WTC11 (cell line): ENCODE results near the gene MTMR10. TPM values are rescaled to one million over a fixed set of nuclear protein-coding genes. Genes with fewer than 3 reads are reported as not detected.

ENCODE experiments used
- ATAC-seq: fragments of 200-7000 bp; cut with Tn5 transposase; 2 replicates; pipeline ENCODE4 v1.10.0; 2021; ENCODE audit warnings: mild to moderate bottlenecking, moderate library complexity
- Bru-seq: library from RNA; stranded (reverse); fragments of 400-500 nt; gene quantifications from one replicate; lab custom pipeline; 2021; lab: Mats Ljungman, UMichigan
- CTCF ChIA-PET: fragments of 300-600 bp; sonication (Branson Sonifier 250); formaldehyde crosslinking; loops from one replicate; lab custom pipeline; 2021; ENCODE audit warnings: antibody characterized with exemption; lab: Charles Lee
- POLR2A ChIA-PET: fragments of 350-600 bp; sonication (Branson Sonifier 250); formaldehyde crosslinking; loops from one replicate; lab custom pipeline; 2021; ENCODE audit warnings: antibody characterized with exemption; lab: Charles Lee
- DNase-seq: peaks from one replicate; pipeline ENCODE4 v3.0.0; 2021; ENCODE audit warnings: low spot score
- H3K27ac Mint-ChIP-seq: 2 replicates; pipeline ENCODE4 v1.8.0; 2021; ENCODE audit warnings: mixed read lengths
- H3K27me3 Mint-ChIP-seq: 2 replicates; pipeline ENCODE4 v1.8.0; 2021; ENCODE audit warnings: low read depth, mild to moderate bottlenecking, moderate library complexity, mixed read lengths
- H3K36me3 Mint-ChIP-seq: 2 replicates; pipeline ENCODE4 v1.8.0; 2021; ENCODE audit warnings: mixed read lengths
- H3K4me1 Mint-ChIP-seq: 2 replicates; pipeline ENCODE4 v1.8.0; 2022; ENCODE audit warnings: mixed read lengths
- H3K4me3 Mint-ChIP-seq: 2 replicates; pipeline ENCODE4 v1.8.0; 2021; ENCODE audit warnings: mild to moderate bottlenecking, moderate library complexity, mixed read lengths
- H3K9me3 Mint-ChIP-seq: 2 replicates; pipeline ENCODE4 v1.8.0; 2021; ENCODE audit warnings: mixed read lengths
- CREM ChIP-seq: sonication (generic); formaldehyde crosslinking; IDR thresholded peaks from 2 replicates; pipeline ENCODE4 v1.8.1; 2022; ENCODE audit warnings: mild to moderate bottlenecking, missing genetic modification reagents, moderate library complexity
- ETV6 ChIP-seq: sonication (generic); formaldehyde crosslinking; IDR thresholded peaks from 2 replicates; pipeline ENCODE4 v1.8.1; 2022; ENCODE audit warnings: mild to moderate bottlenecking, missing genetic modification reagents
- FOXK1 ChIP-seq: sonication (generic); formaldehyde crosslinking; IDR thresholded peaks from 2 replicates; pipeline ENCODE4 v1.8.0; 2022; ENCODE audit warnings: mild to moderate bottlenecking, moderate library complexity, missing genetic modification reagents
- FOXP1 ChIP-seq: sonication (generic); formaldehyde crosslinking; IDR thresholded peaks from 2 replicates; pipeline ENCODE4 v1.8.0; 2022; ENCODE audit warnings: missing genetic modification reagents, mild to moderate bottlenecking, moderate library complexity, borderline replicate concordance
- GABPB1 ChIP-seq: sonication (generic); formaldehyde crosslinking; IDR thresholded peaks from 2 replicates; pipeline ENCODE4 v1.8.1; 2023; ENCODE audit warnings: mild to moderate bottlenecking, missing genetic modification reagents
- JUN ChIP-seq: sonication (generic); formaldehyde crosslinking; IDR thresholded peaks from 2 replicates; pipeline ENCODE4 v1.8.0; 2023; ENCODE audit warnings: mild to moderate bottlenecking, missing genetic modification reagents
- KAT7 ChIP-seq: sonication (generic); formaldehyde crosslinking; IDR thresholded peaks from 2 replicates; pipeline ENCODE4 v1.8.1; 2023; ENCODE audit warnings: missing genetic modification reagents, mild to moderate bottlenecking, borderline replicate concordance
- NFE2L1 ChIP-seq: sonication (generic); formaldehyde crosslinking; IDR thresholded peaks from 2 replicates; pipeline ENCODE4 v1.8.1; 2023; ENCODE audit warnings: missing genetic modification reagents
- SP1 ChIP-seq: sonication (generic); formaldehyde crosslinking; conservative IDR thresholded peaks from 2 replicates; pipeline ENCODE4 v1.8.1; 2022; ENCODE audit warnings: missing genetic modification reagents
- ZNF219 ChIP-seq: sonication (generic); formaldehyde crosslinking; IDR thresholded peaks from 2 replicates; pipeline ENCODE4 v1.8.0; 2023; ENCODE audit warnings: missing genetic modification reagents, mild to moderate bottlenecking, borderline replicate concordance
- ZNF423 ChIP-seq: fragments of 250-450 bp; sonication (Bioruptor Pico); IDR thresholded peaks from 2 replicates; pipeline ENCODE4 v2.1.2; 2022; ENCODE audit warnings: mild to moderate bottlenecking, moderate library complexity
- long read RNA-seq, 3 experiments: library from RNA in 1 of 3; library from capped mRNA in 1 of 3; library from polyadenylated mRNA in 1 of 3; unstranded in 2 of 3; stranded (forward) in 1 of 3; transcript quantifications; one replicate each; pipeline ENCODE4 v2.0.0, GENCODE V29; 2021
- total RNA-seq: library from RNA; stranded (reverse); gene quantifications from 3 replicates; pipeline ENCODE4 v1.2.3, GENCODE V29; 2021
- TF ChIP-seq, protein P1 (sequence below): fragments of 250-450 bp; sonication (Bioruptor Pico); IDR thresholded peaks from 2 replicates; pipeline ENCODE4 v1.8.0; 2021; ENCODE audit warnings: mild to moderate bottlenecking
- TF ChIP-seq, protein P2 (sequence below): sonication (generic); formaldehyde crosslinking; IDR thresholded peaks from 2 replicates; pipeline ENCODE4 v1.8.0; 2022; ENCODE audit warnings: mild to moderate bottlenecking, missing genetic modification reagents
- TF ChIP-seq, protein P3 (sequence below): fragments of 250-450 bp; sonication (Bioruptor Pico); conservative IDR thresholded peaks from 2 replicates; pipeline ENCODE4 v1.9.0; 2021; ENCODE audit warnings: mild to moderate bottlenecking
- TF ChIP-seq, protein P4 (sequence below): sonication (generic); formaldehyde crosslinking; IDR thresholded peaks from 2 replicates; pipeline ENCODE4 v1.8.1; 2023; ENCODE audit warnings: mild to moderate bottlenecking, moderate library complexity, missing genetic modification reagents
- TF ChIP-seq, protein P5 (sequence below): sonication (generic); formaldehyde crosslinking; IDR thresholded peaks from 2 replicates; pipeline ENCODE4 v1.8.0; 2023; ENCODE audit warnings: mild to moderate bottlenecking, missing genetic modification reagents
- TF ChIP-seq, protein P6 (sequence below): sonication (generic); formaldehyde crosslinking; conservative IDR thresholded peaks from 2 replicates; pipeline ENCODE4 v1.8.1; 2023; ENCODE audit warnings: mild to moderate bottlenecking, low read depth, missing genetic modification reagents, moderate library complexity

MTMR10 gene, protein sequence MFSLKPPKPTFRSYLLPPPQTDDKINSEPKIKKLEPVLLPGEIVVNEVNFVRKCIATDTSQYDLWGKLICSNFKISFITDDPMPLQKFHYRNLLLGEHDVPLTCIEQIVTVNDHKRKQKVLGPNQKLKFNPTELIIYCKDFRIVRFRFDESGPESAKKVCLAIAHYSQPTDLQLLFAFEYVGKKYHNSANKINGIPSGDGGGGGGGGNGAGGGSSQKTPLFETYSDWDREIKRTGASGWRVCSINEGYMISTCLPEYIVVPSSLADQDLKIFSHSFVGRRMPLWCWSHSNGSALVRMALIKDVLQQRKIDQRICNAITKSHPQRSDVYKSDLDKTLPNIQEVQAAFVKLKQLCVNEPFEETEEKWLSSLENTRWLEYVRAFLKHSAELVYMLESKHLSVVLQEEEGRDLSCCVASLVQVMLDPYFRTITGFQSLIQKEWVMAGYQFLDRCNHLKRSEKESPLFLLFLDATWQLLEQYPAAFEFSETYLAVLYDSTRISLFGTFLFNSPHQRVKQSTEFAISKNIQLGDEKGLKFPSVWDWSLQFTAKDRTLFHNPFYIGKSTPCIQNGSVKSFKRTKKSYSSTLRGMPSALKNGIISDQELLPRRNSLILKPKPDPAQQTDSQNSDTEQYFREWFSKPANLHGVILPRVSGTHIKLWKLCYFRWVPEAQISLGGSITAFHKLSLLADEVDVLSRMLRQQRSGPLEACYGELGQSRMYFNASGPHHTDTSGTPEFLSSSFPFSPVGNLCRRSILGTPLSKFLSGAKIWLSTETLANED
- total RNA-seq: 15.3 to 17.3 TPM (median 15.9 TPM) in 3 replicates
- Bru-seq, nascent RNA: percentile 83 among the genes with signal in this experiment
- long read RNA-seq, experiment 1, full-length matches to known transcripts: 33 of 51 reads
- long read RNA-seq, experiment 1, partial matches to known transcripts: 3 of 51 reads
- long read RNA-seq, experiment 1, other reads (novel, unspliced or antisense): 15 of 51 reads
- long read RNA-seq, experiment 2, full-length matches to known transcripts: 2 of 16 reads
- long read RNA-seq, experiment 2, partial matches to known transcripts: 1 of 16 reads
- long read RNA-seq, experiment 2, other reads (novel, unspliced or antisense): 13 of 16 reads
- long read RNA-seq, experiment 3: 0 reads

DNA sequence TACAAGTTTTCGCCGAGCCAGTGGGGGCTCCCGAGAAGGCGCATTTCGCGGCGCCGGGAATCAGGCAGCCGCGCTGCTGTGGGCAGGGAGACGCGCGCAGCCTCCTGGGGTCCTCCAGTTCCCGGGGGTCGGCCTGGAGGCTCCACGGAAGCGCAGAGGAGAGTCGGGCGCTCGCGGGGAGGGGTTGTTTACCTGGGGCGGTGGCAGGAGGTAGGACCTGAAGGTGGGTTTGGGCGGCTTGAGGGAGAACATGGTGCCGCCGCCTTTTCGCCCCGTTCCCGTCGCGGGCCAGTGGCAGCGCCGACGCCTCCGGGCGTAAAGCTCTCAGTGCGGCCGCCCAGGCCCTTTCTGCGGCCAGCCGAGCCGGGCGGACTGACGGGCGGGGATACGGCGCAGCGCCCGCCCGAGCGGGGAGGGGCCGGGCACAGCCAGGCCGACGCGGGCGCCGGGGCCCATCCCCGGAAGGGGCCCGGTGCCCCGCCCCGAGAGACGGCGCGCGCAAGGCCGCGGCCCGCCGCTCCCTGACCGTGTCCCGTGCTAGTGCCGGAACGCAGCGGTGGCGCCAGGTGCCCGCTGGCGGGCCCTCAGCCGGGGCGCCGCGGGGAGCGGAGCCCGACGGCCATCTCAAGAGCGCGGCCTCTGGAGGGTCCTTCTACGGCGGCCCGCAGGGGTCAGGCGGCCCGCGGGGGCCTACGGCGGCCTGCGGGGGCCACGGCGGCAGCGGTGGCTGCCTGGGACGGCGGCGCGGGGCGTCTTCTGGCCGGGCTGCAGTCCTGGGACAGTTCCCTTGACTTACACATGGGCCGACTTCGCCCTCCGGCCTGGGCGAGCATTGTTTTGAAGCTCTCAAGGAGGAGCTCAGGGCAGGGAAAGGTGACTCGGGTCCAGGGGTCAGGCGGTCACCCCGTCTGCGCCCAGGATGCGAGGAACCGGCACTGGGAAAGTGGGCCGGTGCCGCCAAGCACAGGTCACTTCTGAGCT lies at the start of gene MTMR10:
Gene MTMR10, minus strand, starts transcription at position 374 of the 981 bp plus-strand sequence. Its CDS starts 122 bp downstream, at position 252.
- ChIA-PET CTCF (interaction anchor here (0.6 to 1.7 kb wide), 6 partner anchors 9 to 203 kb away, joined by 3 to 13 read pairs (median 4); no protein-coding TSS in a partner anchor), POLR2A (interaction anchor here (0.6 to 1.1 kb wide), 4 partner anchors 10 to 223 kb away, joined by 3 read pairs; no protein-coding TSS in a partner anchor)
- Mint-ChIP-seq H3K4me1 (peaks cover 24% of the 10 kb centered on the region), H3K36me3 (no peaks in the 10 kb centered on the region), H3K27me3 (no peaks in the 10 kb centered on the region), H3K4me3 (peak within 1 kb of the TSS; percentile 92), H3K27ac (peak within 1 kb of the TSS; percentile 94)
- DNase-seq (peak; percentile 70), ATAC-seq (peak; percentile 91)
- TF ChIP-seq CREM (CRISPR knock-in tag): no peak
- peak; percentile 36; the same call in 1 of the 2 replicates for TF ChIP-seq SP1
- TF ChIP-seq ZNF423 (CRISPR knock-in tag): peak; percentile 80
- TF ChIP-seq, protein P1, sequence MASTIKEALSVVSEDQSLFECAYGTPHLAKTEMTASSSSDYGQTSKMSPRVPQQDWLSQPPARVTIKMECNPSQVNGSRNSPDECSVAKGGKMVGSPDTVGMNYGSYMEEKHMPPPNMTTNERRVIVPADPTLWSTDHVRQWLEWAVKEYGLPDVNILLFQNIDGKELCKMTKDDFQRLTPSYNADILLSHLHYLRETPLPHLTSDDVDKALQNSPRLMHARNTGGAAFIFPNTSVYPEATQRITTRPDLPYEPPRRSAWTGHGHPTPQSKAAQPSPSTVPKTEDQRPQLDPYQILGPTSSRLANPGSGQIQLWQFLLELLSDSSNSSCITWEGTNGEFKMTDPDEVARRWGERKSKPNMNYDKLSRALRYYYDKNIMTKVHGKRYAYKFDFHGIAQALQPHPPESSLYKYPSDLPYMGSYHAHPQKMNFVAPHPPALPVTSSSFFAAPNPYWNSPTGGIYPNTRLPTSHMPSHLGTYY (CRISPR knock-in tag): no peak
- TF ChIP-seq JUN (CRISPR knock-in tag): peak; percentile 74; the same call in 1 of the 2 replicates
- TF ChIP-seq, protein P2, sequence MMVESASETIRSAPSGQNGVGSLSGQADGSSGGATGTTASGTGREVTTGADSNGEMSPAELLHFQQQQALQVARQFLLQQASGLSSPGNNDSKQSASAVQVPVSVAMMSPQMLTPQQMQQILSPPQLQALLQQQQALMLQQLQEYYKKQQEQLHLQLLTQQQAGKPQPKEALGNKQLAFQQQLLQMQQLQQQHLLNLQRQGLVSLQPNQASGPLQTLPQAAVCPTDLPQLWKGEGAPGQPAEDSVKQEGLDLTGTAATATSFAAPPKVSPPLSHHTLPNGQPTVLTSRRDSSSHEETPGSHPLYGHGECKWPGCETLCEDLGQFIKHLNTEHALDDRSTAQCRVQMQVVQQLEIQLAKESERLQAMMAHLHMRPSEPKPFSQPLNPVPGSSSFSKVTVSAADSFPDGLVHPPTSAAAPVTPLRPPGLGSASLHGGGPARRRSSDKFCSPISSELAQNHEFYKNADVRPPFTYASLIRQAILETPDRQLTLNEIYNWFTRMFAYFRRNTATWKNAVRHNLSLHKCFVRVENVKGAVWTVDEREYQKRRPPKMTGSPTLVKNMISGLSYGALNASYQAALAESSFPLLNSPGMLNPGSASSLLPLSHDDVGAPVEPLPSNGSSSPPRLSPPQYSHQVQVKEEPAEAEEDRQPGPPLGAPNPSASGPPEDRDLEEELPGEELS: 0 out of 2 replicates have a peak, but pooled peaks have one; percentile 37
- no peak for TF ChIP-seq ZNF219
- peak; percentile 56; the same call in 1 of the 2 replicates for TF ChIP-seq NFE2L1 (CRISPR knock-in tag)
- peak; percentile 32; the same call in 1 of the 2 replicates for TF ChIP-seq FOXK1 (CRISPR knock-in tag)
- 0 out of 2 replicates have a peak, but pooled peaks have one; percentile 88 for TF ChIP-seq KAT7 (CRISPR knock-in tag)
- TF ChIP-seq, protein P3, sequence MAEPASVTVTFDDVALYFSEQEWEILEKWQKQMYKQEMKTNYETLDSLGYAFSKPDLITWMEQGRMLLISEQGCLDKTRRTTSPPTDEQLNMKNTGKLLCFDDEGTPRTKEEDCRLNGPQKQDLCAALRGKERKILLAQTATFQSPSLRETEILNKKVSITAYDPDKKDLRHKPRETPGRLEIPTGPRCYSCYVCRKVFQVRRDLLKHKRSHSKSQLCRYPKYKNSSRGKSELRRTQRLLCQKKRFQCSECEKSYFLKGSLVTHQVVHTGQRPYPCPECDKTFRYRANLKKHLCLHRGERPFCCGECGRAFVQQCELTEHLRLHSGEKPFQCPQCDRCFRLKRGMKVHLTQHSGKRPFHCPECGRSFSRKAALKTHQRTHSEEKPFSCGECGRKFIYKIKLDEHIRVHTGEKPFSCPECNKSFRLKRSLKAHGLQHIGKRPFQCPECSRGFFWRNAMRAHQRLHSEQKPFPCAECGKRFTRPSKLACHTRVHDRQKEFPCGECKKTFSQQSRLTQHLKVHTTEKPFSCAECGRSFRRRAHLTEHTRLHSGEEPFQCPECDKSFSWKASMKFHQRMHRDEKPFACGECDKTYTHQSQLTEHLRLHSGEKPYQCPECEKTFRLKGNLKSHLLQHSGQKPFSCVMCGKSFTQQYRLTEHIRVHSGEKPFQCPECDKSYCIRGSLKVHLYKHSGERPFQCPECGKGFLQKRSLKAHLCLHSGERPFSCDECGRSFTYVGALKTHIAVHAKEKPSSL (CRISPR knock-in tag): no peak
- TF ChIP-seq, protein P4, sequence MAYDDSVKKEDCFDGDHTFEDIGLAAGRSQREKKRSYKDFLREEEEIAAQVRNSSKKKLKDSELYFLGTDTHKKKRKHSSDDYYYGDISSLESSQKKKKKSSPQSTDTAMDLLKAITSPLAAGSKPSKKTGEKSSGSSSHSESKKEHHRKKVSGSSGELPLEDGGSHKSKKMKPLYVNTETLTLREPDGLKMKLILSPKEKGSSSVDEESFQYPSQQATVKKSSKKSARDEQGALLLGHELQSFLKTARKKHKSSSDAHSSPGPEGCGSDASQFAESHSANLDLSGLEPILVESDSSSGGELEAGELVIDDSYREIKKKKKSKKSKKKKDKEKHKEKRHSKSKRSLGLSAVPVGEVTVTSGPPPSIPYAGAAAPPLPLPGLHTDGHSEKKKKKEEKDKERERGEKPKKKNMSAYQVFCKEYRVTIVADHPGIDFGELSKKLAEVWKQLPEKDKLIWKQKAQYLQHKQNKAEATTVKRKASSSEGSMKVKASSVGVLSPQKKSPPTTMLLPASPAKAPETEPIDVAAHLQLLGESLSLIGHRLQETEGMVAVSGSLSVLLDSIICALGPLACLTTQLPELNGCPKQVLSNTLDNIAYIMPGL: peak; percentile 70
- TF ChIP-seq GABPB1 (CRISPR knock-in tag): peak; percentile 62; the same call in 1 of the 2 replicates
- TF ChIP-seq, protein P5, sequence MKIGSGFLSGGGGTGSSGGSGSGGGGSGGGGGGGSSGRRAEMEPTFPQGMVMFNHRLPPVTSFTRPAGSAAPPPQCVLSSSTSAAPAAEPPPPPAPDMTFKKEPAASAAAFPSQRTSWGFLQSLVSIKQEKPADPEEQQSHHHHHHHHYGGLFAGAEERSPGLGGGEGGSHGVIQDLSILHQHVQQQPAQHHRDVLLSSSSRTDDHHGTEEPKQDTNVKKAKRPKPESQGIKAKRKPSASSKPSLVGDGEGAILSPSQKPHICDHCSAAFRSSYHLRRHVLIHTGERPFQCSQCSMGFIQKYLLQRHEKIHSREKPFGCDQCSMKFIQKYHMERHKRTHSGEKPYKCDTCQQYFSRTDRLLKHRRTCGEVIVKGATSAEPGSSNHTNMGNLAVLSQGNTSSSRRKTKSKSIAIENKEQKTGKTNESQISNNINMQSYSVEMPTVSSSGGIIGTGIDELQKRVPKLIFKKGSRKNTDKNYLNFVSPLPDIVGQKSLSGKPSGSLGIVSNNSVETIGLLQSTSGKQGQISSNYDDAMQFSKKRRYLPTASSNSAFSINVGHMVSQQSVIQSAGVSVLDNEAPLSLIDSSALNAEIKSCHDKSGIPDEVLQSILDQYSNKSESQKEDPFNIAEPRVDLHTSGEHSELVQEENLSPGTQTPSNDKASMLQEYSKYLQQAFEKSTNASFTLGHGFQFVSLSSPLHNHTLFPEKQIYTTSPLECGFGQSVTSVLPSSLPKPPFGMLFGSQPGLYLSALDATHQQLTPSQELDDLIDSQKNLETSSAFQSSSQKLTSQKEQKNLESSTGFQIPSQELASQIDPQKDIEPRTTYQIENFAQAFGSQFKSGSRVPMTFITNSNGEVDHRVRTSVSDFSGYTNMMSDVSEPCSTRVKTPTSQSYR: no peak
- TF ChIP-seq ETV6 (CRISPR knock-in tag): peak; percentile 9; the same call in 1 of the 2 replicates
- TF ChIP-seq FOXP1 (CRISPR knock-in tag): peak; percentile 71
- TF ChIP-seq, protein P6, sequence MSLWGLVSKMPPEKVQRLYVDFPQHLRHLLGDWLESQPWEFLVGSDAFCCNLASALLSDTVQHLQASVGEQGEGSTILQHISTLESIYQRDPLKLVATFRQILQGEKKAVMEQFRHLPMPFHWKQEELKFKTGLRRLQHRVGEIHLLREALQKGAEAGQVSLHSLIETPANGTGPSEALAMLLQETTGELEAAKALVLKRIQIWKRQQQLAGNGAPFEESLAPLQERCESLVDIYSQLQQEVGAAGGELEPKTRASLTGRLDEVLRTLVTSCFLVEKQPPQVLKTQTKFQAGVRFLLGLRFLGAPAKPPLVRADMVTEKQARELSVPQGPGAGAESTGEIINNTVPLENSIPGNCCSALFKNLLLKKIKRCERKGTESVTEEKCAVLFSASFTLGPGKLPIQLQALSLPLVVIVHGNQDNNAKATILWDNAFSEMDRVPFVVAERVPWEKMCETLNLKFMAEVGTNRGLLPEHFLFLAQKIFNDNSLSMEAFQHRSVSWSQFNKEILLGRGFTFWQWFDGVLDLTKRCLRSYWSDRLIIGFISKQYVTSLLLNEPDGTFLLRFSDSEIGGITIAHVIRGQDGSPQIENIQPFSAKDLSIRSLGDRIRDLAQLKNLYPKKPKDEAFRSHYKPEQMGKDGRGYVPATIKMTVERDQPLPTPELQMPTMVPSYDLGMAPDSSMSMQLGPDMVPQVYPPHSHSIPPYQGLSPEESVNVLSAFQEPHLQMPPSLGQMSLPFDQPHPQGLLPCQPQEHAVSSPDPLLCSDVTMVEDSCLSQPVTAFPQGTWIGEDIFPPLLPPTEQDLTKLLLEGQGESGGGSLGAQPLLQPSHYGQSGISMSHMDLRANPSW (CRISPR knock-in tag): peak; percentile 25; the same call in 1 of the 2 replicates
- TF ChIP-seq, all 79 proteins: peak for 12
- H3K9me3 Mint-ChIP-seq: peaks cover 13% of the 10 kb centered on the region
